Left cardiac atrium (tissue), 4 donors: ENCODE measurements around the gene STXBP1. TPM values are rescaled to one million over a fixed set of nuclear protein-coding genes. Genes with fewer than 3 reads are reported as not detected.

Experiments used
- ATAC-seq, 2 donors: fragments of 200-7000 bp; cut with Tn5 transposase; one replicate each; pipeline ENCODE4 v1.9.1; 2020; ENCODE audit warnings: mild to moderate bottlenecking in 2 of 2, moderate library complexity in 2 of 2
- DNase-seq: peaks from one replicate; pipeline ENCODE4 v3.0.0-alpha.2; 2020
- intact Hi-C, 2 donors: fragments of 100-400 bp; cut with DNase I; formaldehyde crosslinking; loops; one replicate each; pipeline versions ENCODE4 v1.14.1 to v1.15.1; 2022 to 2023
- total RNA-seq, 2 donors: library from RNA; stranded (reverse); fragmentation: NEBNext Ultra II Directional; extraction: Animal tissue kit (Norgen Biotek cat#: 25700); gene quantifications; one replicate each; pipeline ENCODE4 v1.2.1, GENCODE V29; 2021
- donor health status: DM: no; HTN: yes; CAD: no.
- donor health status: DM: no; HTN: yes; CAD: no; lungs with severe emphysema.
- donor health status: DM: yes; HTN: yes; CAD: no.
- donor health status: Dilated cardiomyopathy.

Gene STXBP1
- total RNA-seq, 2 donors from 2014 or later, result 40.4 to 41.5 TPM

- no peak for DNase-seq
- ATAC-seq, result no peak
- intact Hi-C loops, result loop anchor here (2.0 to 5.0 kb wide), 5 partner anchors 47 to 187 kb away; partner anchors contain the start of gene ST6GALNAC4 (in 1 of the 2)
Observed at GRCh38 chr9:127735530-127736185, 123.6 kb downstream of the STXBP1 start.

DNA sequence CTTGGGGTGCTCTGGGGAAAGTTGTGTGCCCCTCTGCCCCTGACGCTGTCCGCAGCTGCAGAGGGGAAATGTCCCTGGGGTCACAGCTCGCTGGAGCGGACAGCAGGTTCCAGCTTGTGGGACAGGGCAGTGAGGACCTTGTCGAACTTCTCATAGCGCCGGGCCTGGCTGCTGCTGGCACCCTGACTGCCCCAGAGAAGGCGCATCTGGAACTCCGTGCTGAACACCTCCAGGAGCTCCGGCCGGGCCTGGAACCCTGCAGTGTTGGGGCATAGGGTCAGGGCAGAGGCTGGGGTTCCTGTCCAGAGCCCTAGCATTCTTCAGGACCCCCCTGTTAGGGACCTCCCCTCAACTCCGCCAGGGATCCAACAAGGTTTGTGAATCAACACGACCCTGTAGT lies 126.6 kb downstream of the STXBP1 start:
- DNase-seq, result no peak
- intact Hi-C loops, result loop anchor here (5.0 kb wide), 4 partner anchors 44 to 184 kb away; partner anchors contain the start of gene ST6GALNAC4 (in 1 of the 2)
- no peak for ATAC-seq

DNA sequence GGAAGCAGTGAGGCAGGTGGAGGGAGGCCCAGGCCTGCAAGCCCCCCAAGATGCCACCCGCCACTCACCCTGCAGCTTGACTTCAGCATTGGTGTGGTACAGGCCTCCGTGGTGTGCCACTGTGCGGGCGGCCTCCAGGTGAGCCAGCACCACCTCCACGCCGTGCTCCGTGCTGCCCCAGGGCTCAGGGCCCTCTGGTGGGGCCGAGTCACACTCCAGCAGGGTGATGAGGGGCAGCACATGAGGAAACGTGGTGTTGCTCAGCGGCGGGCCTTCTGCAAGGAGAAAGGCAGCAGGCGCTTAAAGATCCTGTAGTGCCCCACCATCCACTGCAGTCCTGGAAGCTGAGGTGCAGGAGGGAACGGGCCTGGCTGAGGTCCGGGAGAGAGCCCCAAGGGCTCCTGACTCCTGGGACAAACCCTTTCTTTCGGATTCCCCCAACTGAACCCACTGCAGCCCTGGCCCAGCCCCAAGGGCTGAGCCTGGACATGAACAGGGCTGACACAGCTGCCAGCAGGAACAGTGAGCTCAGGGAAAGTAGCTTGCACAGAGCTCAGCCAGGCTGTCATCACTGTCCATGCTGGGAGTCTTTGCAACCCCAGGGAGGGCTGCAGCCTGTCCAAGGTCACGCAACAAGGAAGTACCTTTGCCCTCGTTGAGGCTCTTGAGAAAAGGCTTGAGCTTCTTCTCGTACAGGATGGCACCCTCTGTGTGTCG lies 127.7 kb downstream of the STXBP1 start:
- DNase-seq (no peak), ATAC-seq (peak in 1 of 2 donors; percentile 29)
- intact Hi-C loops, result loop anchor here (5.0 kb wide), 4 partner anchors 43 to 183 kb away; partner anchors contain the start of gene ST6GALNAC4 (in 1 of the 2)

- DNase-seq, result peak; percentile 71
- peak; percentile 70 to 74 for ATAC-seq
- intact Hi-C loops, result no loop called here
Observed at GRCh38 chr9:127741831-127742434, 129.9 kb downstream of the STXBP1 start.

Other genes with a start within 250 kb of the STXBP1 start
- 10 to 100 TPM; 12.1 to 16.1 TPM for gene SLC2A8, start 215.1 kb upstream of the STXBP1 start, total RNA-seq
- 1 to 10 TPM; 6.2 to 6.6 TPM for gene ZNF79, start 187.9 kb upstream of the STXBP1 start, total RNA-seq
- 100 to 1,000 TPM; 691 to 730 TPM for gene RPL12, start 160.9 kb upstream of the STXBP1 start, total RNA-seq
- gene LRSAM1, start 160.8 kb upstream of the STXBP1 start, total RNA-seq, result 10 to 100 TPM; 17.2 to 22.6 TPM
- not detected for gene CFAP157, start 94.7 kb downstream of the STXBP1 start, total RNA-seq
- gene PTRH1, start 103.4 kb downstream of the STXBP1 start, total RNA-seq, result 10 to 100 TPM; 12.3 to 14.3 TPM
- under 1 TPM; 0.05 to 0.09 TPM for gene TTC16, start 103.8 kb downstream of the STXBP1 start, total RNA-seq
- gene TOR2A, start 123.0 kb downstream of the STXBP1 start, total RNA-seq, result 1 to 10 TPM; 5.1 TPM
- 10 to 100 TPM; 18.4 to 21.5 TPM for gene SH2D3C, start 166.4 kb downstream of the STXBP1 start, total RNA-seq
- gene CDK9, start 173.8 kb downstream of the STXBP1 start, total RNA-seq, result 10 to 100 TPM; 58.3 to 64.2 TPM
- 10 to 100 TPM; 40.4 to 59.5 TPM for gene FPGS, start 190.6 kb downstream of the STXBP1 start, total RNA-seq
- 100 to 1,000 TPM; 132 to 392 TPM for gene ENG, start 242.4 kb downstream of the STXBP1 start, total RNA-seq